Measurements from ENCODE around the gene LSR.

GRCh38 chr19:35247526-35248309 lies 1.1 kb upstream of the LSR start:
- TF ChIP-seq POLR2A (IDR thresholded peaks at IDR 0.05; ENCODE audit: extremely low read depth, insufficient read length) (no peak), CTCF (IDR thresholded peaks at IDR 0.05; ENCODE audit: low read depth, low read length) (no peak), MYC (IDR thresholded peaks at IDR 0.05; ENCODE audit: low read depth, low read length) (no peak)

Measured in NB4 (cell line).